Measurements from ENCODE around the gene NFX1.
"Not testable (repeated sequence)": the region's sequence is repeated elsewhere in the genome, so short reads cannot be mapped to it uniquely, and the experiment has no call there.

The NFX1 gene

GRCh38 chr9:33304362-33304761 is 14.0 kb downstream of the NFX1 start:
- DNase-seq (ENCODE audit: low read depth in 2 of 2) = no peak
- no peak for TF ChIP-seq CTCF (IDR thresholded peaks at IDR 0.05; ENCODE audit: low read depth, low read length)

GRCh38 chr9:33306037-33306436 is 15.7 kb downstream of the NFX1 start:
- no peak for DNase-seq (ENCODE audit: low read depth in 2 of 2)
- H3K4me3 ChIP-seq (replicated peaks in 1 of 2; ENCODE audit: low read depth in 2 of 2, low read length in 2 of 2) = no peak overlapping the region
- no peak for TF ChIP-seq CTCF (IDR thresholded peaks at IDR 0.05; ENCODE audit: low read depth, low read length)

More at GRCh38 chr9:33304362-33304761, 14.0 kb downstream of the NFX1 start:
- no peak overlapping the region for H3K4me3 ChIP-seq (replicated peaks in 1 of 2; ENCODE audit: low read depth in 2 of 2, low read length in 2 of 2)

- H3K4me3 ChIP-seq (replicated peaks in 1 of 2; ENCODE audit: low read depth in 2 of 2, low read length in 2 of 2) = no peak overlapping the region
- no peak for TF ChIP-seq CTCF (IDR thresholded peaks at IDR 0.05; ENCODE audit: low read depth, low read length)
- no peak for DNase-seq (ENCODE audit: low read depth in 2 of 2)
Observed at GRCh38 chr9:33307067-33307466, 16.8 kb downstream of the NFX1 start.

GRCh38 chr9:33309903-33310302 is 19.6 kb downstream of the NFX1 start:
- no peak for DNase-seq (ENCODE audit: low read depth in 2 of 2)
- TF ChIP-seq CTCF (IDR thresholded peaks at IDR 0.05; ENCODE audit: low read depth, low read length) = no peak
- H3K4me3 ChIP-seq (replicated peaks in 1 of 2; ENCODE audit: low read depth in 2 of 2, low read length in 2 of 2) = no peak overlapping the region

GRCh38 chr9:33310748-33311147 is 20.4 kb downstream of the NFX1 start:
- H3K4me3 ChIP-seq (replicated peaks in 1 of 2; ENCODE audit: low read depth in 2 of 2, low read length in 2 of 2) = no peak overlapping the region
- no peak for DNase-seq (ENCODE audit: low read depth in 2 of 2)
- no peak for TF ChIP-seq CTCF (IDR thresholded peaks at IDR 0.05; ENCODE audit: low read depth, low read length)

- TF ChIP-seq CTCF (IDR thresholded peaks at IDR 0.05; ENCODE audit: low read depth, low read length) = no peak
- no peak for DNase-seq (ENCODE audit: low read depth in 2 of 2)
- no peak overlapping the region for H3K4me3 ChIP-seq (replicated peaks in 1 of 2; ENCODE audit: low read depth in 2 of 2, low read length in 2 of 2)
Observed at GRCh38 chr9:33311953-33312352, 21.6 kb downstream of the NFX1 start.

GRCh38 chr9:33315371-33315770 is 25.1 kb downstream of the NFX1 start:
- no peak for DNase-seq (ENCODE audit: low read depth in 2 of 2)
- no peak overlapping the region for H3K4me3 ChIP-seq (replicated peaks in 1 of 2; ENCODE audit: low read depth in 2 of 2, low read length in 2 of 2)
- TF ChIP-seq CTCF (IDR thresholded peaks at IDR 0.05; ENCODE audit: low read depth, low read length) = no peak

- not testable (repeated sequence) for H3K4me3 ChIP-seq (replicated peaks in 1 of 2; ENCODE audit: low read depth in 2 of 2, low read length in 2 of 2); DNase-seq (ENCODE audit: low read depth in 2 of 2)
Observed at GRCh38 chr9:33317136-33317535, 26.8 kb downstream of the NFX1 start.

Data from cardiac fibroblast (primary cell).